H1 (cell line): ENCODE results near the gene EVC2. TPM values are rescaled to one million over a fixed set of nuclear protein-coding genes. Genes with fewer than 3 reads are reported as not detected.

ENCODE experiments used
- BRCA1 ChIP-seq: IDR thresholded peaks from 2 replicates; pipeline ENCODE4 v1.6.1; 2012; ENCODE audit warnings: low read depth, low read length, improper control_type of control experiment
- RBBP5 ChIP-seq: IDR thresholded peaks from 2 replicates; pipeline ENCODE4 v1.7.1; 2012; ENCODE audit warnings: low read depth, mild to moderate bottlenecking, inconsistent platforms, low read length, moderate library complexity, borderline replicate concordance
- polyA plus RNA-seq, 7 experiments: library from polyadenylated mRNA; depleted of rRNA in 3 of 7; stranded (reverse) in 5 of 7; unstranded in 2 of 7; fragments of >200 nt in 5 of 7; fragments of 200-250 nt in 2 of 7; gene quantifications; 1 replicate in 5 of 7; 2 replicates in 1 of 7; 4 replicates in 1 of 7; pipeline versions ENCODE4 v1.2.1 to v1.2.3, GENCODE V29; 2011 to 2013; ENCODE audit warnings: missing spikeins in 2 of 7, mixed read lengths in 2 of 7
- total RNA-seq: library from RNA; stranded (reverse); fragmentation: NEBNext Ultra II Directional; extraction: Animal tissue kit (Norgen Biotek cat#: 25700); gene quantifications from 2 replicates; pipeline ENCODE4 v1.2.1, GENCODE V29; 2021

Gene EVC2
- total and polyA plus RNA-seq, 2 of the 8 experiments (the other 6 are each of a cell fraction or from before 2014, with no cell fraction given), result 0.73 to 5.9 TPM

DNA sequence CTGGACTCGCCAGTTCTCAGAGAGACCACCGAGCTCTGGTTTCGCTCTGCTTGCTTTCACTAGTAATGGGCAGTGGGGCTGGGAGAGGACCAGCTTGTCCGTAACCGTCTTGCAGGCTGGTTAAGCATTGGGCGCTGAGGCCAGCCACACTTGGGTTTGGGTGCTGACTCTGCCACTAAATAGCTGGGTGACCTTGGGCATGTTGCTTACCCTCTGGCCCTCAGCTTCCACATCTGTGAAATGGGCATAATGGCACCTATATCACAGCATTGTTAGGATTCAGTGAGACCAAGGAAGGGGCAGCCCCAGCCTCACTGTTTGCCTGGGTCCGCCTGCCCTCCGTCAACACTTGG lies 46.1 kb upstream of the EVC2 start (continued):
- TF ChIP-seq RBBP5, result no peak
- TF ChIP-seq BRCA1, result no peak
